GM12878 (cell line): ENCODE data around the gene POU2AF1. TPM values are rescaled to one million over a fixed set of nuclear protein-coding genes. Genes with fewer than 3 reads are reported as not detected.

Source experiments
- ATAC-seq: fragments of 200-7000 bp; cut with Tn5 transposase; 3 replicates; pipeline ENCODE4 v1.9.1; 2020; ENCODE audit warnings: mild to moderate bottlenecking, moderate library complexity
- BruUV-seq: library from RNA; stranded (reverse); fragments of 400-500 nt; replicated peaks from 2 replicates; lab custom pipeline; 2021; lab: Mats Ljungman, UMichigan
- CTCF ChIA-PET: fragments of 300-600 bp; sonication (Branson Sonifier 250); formaldehyde crosslinking; extraction: SDS; loops from one replicate; lab custom pipeline; 2021; ENCODE audit warnings: inconsistent platforms; lab: Yijun Ruan, JAX
- POLR2A ChIA-PET: fragments of 350-600 bp; formaldehyde crosslinking; extraction: SDS; loops from one replicate; lab custom pipeline; 2021; ENCODE audit warnings: inconsistent platforms; lab: Charles Lee
- RAD21 ChIA-PET: fragments of 300-600 bp; sonication (Branson Sonifier 250); formaldehyde crosslinking; loops from one replicate; lab custom pipeline; 2023; ENCODE audit warnings: antibody characterized with exemption; ENCODE audit not compliant: unreplicated experiment; lab: Charles Lee
- SMC1A ChIA-PET: fragments of 300-600 bp; sonication (Branson Sonifier 250); formaldehyde crosslinking; loops from one replicate; lab custom pipeline; 2023; ENCODE audit not compliant: unreplicated experiment, uncharacterized antibody; lab: Charles Lee
- DNase-seq: peaks from one replicate; pipeline ENCODE4 v3.0.0-alpha.2; 2011; ENCODE audit warnings: low read depth, low spot score
- FAIRE-seq: peaks from 3 replicates; lab custom pipeline; 2011; peaks lifted over from hg19 to GRCh38; lab: Jason Lieb, UNC
- H2AFZ ChIP-seq: 2 replicates; pipeline ENCODE4 v1.6.0; 2011; ENCODE audit warnings: low read depth, low read length, control low read depth; ENCODE audit not compliant: control insufficient read depth
- H3K27ac ChIP-seq: 2 replicates; pipeline ENCODE4 v1.5.1; 2011; ENCODE audit warnings: control low read depth; ENCODE audit not compliant: control insufficient read depth, insufficient read depth
- H3K27me3 ChIP-seq, 2 experiments: replicated peaks in 1 of 2; 2 replicates each; pipeline versions ENCODE4 v1.6.0 to v1.6.1; 2011; ENCODE audit warnings: low read length in 1 of 2; ENCODE audit not compliant: control insufficient read depth in 2 of 2, insufficient read depth in 2 of 2
- H3K36me3 ChIP-seq, 2 experiments: 2 replicates each; pipeline ENCODE4 v1.5.1; 2011; ENCODE audit warnings: low read length in 1 of 2; ENCODE audit not compliant: control insufficient read depth in 2 of 2, insufficient read depth in 2 of 2
- H3K4me1 ChIP-seq: 2 replicates; pipeline ENCODE4 v1.6.1; 2011; ENCODE audit warnings: mild to moderate bottlenecking, low read length, moderate library complexity, mixed read lengths; ENCODE audit not compliant: control insufficient read depth, insufficient read depth
- H3K4me2 ChIP-seq: 2 replicates; pipeline ENCODE4 v1.6.0; 2011; ENCODE audit warnings: control low read depth; ENCODE audit not compliant: control insufficient read depth, insufficient read depth
- H3K4me3 ChIP-seq: fragments of 200-600 bp; sonication (generic); 2 replicates; pipeline ENCODE4 v1.5.1; 2016
- H3K79me2 ChIP-seq: 2 replicates; pipeline ENCODE4 v1.6.0; 2011; ENCODE audit warnings: low read length; ENCODE audit not compliant: control insufficient read depth, insufficient read depth
- H3K9ac ChIP-seq: 2 replicates; pipeline ENCODE4 v1.8.0; 2011; ENCODE audit warnings: low read length, control low read depth, mixed read lengths; ENCODE audit not compliant: control insufficient read depth, insufficient read depth
- H3K9me3 ChIP-seq: replicated peaks from 3 replicates; pipeline ENCODE4 v1.5.1; 2011; ENCODE audit warnings: mild to moderate bottlenecking, low read length; ENCODE audit not compliant: control insufficient read depth, insufficient read depth
- H4K20me1 ChIP-seq: 2 replicates; pipeline ENCODE4 v1.6.0; 2011; ENCODE audit not compliant: control insufficient read depth, insufficient read depth
- BCL11A ChIP-seq: IDR thresholded peaks from 2 replicates; pipeline ENCODE4 v1.6.1; 2011; ENCODE audit warnings: low read depth, low read length
- BMI1 ChIP-seq: fragments of 450-650 bp; IDR thresholded peaks from 2 replicates; pipeline ENCODE4 v1.6.1; 2016; ENCODE audit warnings: mild to moderate bottlenecking, moderate library complexity, borderline replicate concordance
- GATAD2B ChIP-seq: fragments of 450-650 bp; conservative IDR thresholded peaks from 2 replicates; pipeline ENCODE4 v1.6.1; 2017; ENCODE audit warnings: low read depth, mild to moderate bottlenecking, moderate library complexity
- HSF1 ChIP-seq: fragments of 150-350 bp; IDR thresholded peaks from 2 replicates; pipeline ENCODE4 v1.6.1; 2014; ENCODE audit warnings: mild to moderate bottlenecking, low read depth, low read length
- KAT2A ChIP-seq: conservative IDR thresholded peaks from 2 replicates; pipeline ENCODE4 v1.6.1; 2011; ENCODE audit warnings: low read depth, low read length; ENCODE audit not compliant: control insufficient read depth
- LARP7 ChIP-seq: fragments of 450-650 bp; IDR thresholded peaks from 2 replicates; pipeline ENCODE4 v1.6.1; 2017; ENCODE audit warnings: mild to moderate bottlenecking
- NRF1 ChIP-seq: conservative IDR thresholded peaks from 2 replicates; pipeline ENCODE4 v1.6.1; 2011; ENCODE audit warnings: mild to moderate bottlenecking, low read depth, low read length, improper control_type of control experiment
- RAD51 ChIP-seq: fragments of 450-650 bp; IDR thresholded peaks from 2 replicates; pipeline ENCODE4 v1.6.1; 2016; ENCODE audit warnings: moderate library complexity, mild to moderate bottlenecking, inconsistent platforms
- WRNIP1 ChIP-seq: IDR thresholded peaks from 2 replicates; pipeline ENCODE4 v1.6.1; 2011; ENCODE audit warnings: low read depth, low read length, improper control_type of control experiment, borderline replicate concordance
- YY1 ChIP-seq: IDR thresholded peaks from 2 replicates; pipeline ENCODE4 v1.6.1; 2011; ENCODE audit warnings: low read depth, mild to moderate bottlenecking, low read length
- ZNF207 ChIP-seq: fragments of 450-650 bp; IDR thresholded peaks from 2 replicates; pipeline ENCODE4 v1.6.1; 2014; ENCODE audit warnings: antibody characterized with exemption, mild to moderate bottlenecking, borderline replicate concordance
- ZNF622 ChIP-seq: fragments of 450-650 bp; IDR thresholded peaks from 2 replicates; pipeline ENCODE4 v1.6.1; 2017; ENCODE audit warnings: mild to moderate bottlenecking, inconsistent platforms
- WGBS: methylation state at CpG from one replicate; pipeline ENCODE4 v1.1.6; 2016; ENCODE audit warnings: low lambda C conversion rate; ENCODE audit not compliant: insufficient replicate concordance, insufficient coverage; ENCODE audit errors: missing lambda C conversion rate; 5-methylcytosine and 5-hydroxymethylcytosine counted together
- in situ Hi-C: fragments of 300-500 bp; cut with MboI; formaldehyde crosslinking; loops from 9 replicates; pipeline ENCODE4 v1.14.3; 2018; ENCODE audit warnings: mixed read lengths
- intact Hi-C: fragments of 100-400 bp; cut with micrococcal nuclease; formaldehyde crosslinking; loops from one replicate; pipeline ENCODE4 v1.14.2; 2022; ENCODE audit not compliant: unreplicated experiment
- polyA plus RNA-seq, 11 experiments: library from polyadenylated mRNA; depleted of rRNA in 4 of 11; unstranded in 6 of 11; stranded (reverse) in 5 of 11; fragments of >200 nt; fragmentation: Nextera tagmentation in 4 of 11; fragmentation: Illumina TruSeq in 1 of 11; extraction: Ambion mirVana in 4 of 11; extraction: Trizol in 1 of 11; gene quantifications; 1 replicate in 1 of 11; 2 replicates in 10 of 11; pipeline versions ENCODE4 v1.2.1 to v1.2.3, GENCODE V29; 2011 to 2016; ENCODE audit warnings: inconsistent platforms in 2 of 11, missing spikeins in 2 of 11, low read depth in 1 of 11
- total RNA-seq, 4 experiments: library from RNA; depleted of rRNA in 3 of 4; stranded (reverse); fragments of >200 nt in 3 of 4; fragmentation: Illumina TruSeq in 1 of 4; extraction: Trizol in 1 of 4; gene quantifications; 2 replicates each; pipeline versions ENCODE4 v1.2.1 to v1.2.3, GENCODE V29; 2013 to 2021
- TF ChIP-seq, protein P1 (sequence below): fragments of 450-650 bp; conservative IDR thresholded peaks from 2 replicates; pipeline ENCODE4 v1.6.1; 2017; ENCODE audit warnings: mild to moderate bottlenecking, moderate library complexity
- TF ChIP-seq, protein P2 (sequence below): IDR thresholded peaks from 2 replicates; pipeline ENCODE4 v1.6.1; 2012; ENCODE audit warnings: low read depth, low read length, improper control_type of control experiment
- TF ChIP-seq, protein P3 (sequence below): fragments of 450-650 bp; formaldehyde crosslinking; IDR thresholded peaks from 2 replicates; pipeline ENCODE4 v1.5.0; 2022; ENCODE audit warnings: mild to moderate bottlenecking, missing genetic modification characterization

The POU2AF1 gene
- total and polyA plus RNA-seq, 10 of the 15 experiments (the other 5 are each of a cell fraction or from before 2014, with no cell fraction given) = 13.1 to 169 (median 75.5) TPM

- TF ChIP-seq, protein P1, sequence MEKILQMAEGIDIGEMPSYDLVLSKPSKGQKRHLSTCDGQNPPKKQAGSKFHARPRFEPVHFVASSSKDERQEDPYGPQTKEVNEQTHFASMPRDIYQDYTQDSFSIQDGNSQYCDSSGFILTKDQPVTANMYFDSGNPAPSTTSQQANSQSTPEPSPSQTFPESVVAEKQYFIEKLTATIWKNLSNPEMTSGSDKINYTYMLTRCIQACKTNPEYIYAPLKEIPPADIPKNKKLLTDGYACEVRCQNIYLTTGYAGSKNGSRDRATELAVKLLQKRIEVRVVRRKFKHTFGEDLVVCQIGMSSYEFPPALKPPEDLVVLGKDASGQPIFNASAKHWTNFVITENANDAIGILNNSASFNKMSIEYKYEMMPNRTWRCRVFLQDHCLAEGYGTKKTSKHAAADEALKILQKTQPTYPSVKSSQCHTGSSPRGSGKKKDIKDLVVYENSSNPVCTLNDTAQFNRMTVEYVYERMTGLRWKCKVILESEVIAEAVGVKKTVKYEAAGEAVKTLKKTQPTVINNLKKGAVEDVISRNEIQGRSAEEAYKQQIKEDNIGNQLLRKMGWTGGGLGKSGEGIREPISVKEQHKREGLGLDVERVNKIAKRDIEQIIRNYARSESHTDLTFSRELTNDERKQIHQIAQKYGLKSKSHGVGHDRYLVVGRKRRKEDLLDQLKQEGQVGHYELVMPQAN = no peak
- no peak for TF ChIP-seq GATAD2B
These were observed 16.7 kb upstream of the POU2AF1 start (continued) for GRCh38 chr11:111395749-111396148.

DNA sequence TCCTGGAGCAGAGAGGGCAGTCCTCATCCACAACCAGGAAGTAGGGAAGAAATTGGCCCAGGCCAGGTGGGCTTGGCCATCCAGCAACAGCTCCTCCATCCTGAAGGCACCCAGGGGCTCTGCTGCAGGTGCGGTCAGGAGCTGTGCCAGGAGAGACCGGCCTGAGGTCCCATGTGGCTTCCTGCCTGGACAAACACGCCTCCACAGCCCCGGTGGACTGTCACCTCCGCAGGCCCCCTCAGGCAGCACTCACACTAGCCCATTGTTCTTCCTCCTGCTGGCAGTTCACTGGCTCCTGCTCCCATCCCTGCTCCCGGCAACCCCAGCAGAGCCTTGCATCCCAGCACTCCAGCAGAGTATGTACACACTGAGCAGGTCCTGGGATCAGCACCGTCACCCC, 16.0 kb upstream of the POU2AF1 start:
- in situ Hi-C loops = no loop called here
- DNase-seq = no peak
- no TSS peak for BruUV-seq
- no peak for FAIRE-seq
- ChIA-PET CTCF (interaction anchor here (0.6 kb wide), 1 partner anchor 11 kb away, joined by 3 read pairs; no protein-coding TSS in a partner anchor), POLR2A (no interaction called here), RAD21 (no interaction called here), SMC1A (interaction anchor here (1.6 kb wide), 1 partner anchor 22 kb away, joined by 3 read pairs; no protein-coding TSS in a partner anchor)
- no peak for ATAC-seq
- Histone ChIP-seq H3K27me3 (no peaks in the 10 kb centered on the region), H3K9me3 (no peaks in the 10 kb centered on the region), H3K27ac (no peak overlapping the region), H3K9ac (no peak overlapping the region), H3K36me3 (no peaks in the 10 kb centered on the region), H3K4me2 (no peak overlapping the region), H4K20me1 (no peaks in the 10 kb centered on the region), H3K4me3 (no peak overlapping the region), H2AFZ (no peak overlapping the region), H3K79me2 (no peaks in the 10 kb centered on the region; the same call in 1 of the 2 replicates), H3K4me1 (peaks cover 50% of the 10 kb centered on the region)
- WGBS = 86% methylated on average over 7 of the region's 7 CpGs
- intact Hi-C loops = no loop called here
- TF ChIP-seq NRF1 (no peak), BMI1 (no peak), YY1 (no peak), KAT2A (no peak), WRNIP1 (no peak), ZNF207 (no peak), HSF1 (no peak), ZNF622 (no peak), LARP7 (no peak), BCL11A (no peak), RAD51 (no peak)
- TF ChIP-seq, protein P2, sequence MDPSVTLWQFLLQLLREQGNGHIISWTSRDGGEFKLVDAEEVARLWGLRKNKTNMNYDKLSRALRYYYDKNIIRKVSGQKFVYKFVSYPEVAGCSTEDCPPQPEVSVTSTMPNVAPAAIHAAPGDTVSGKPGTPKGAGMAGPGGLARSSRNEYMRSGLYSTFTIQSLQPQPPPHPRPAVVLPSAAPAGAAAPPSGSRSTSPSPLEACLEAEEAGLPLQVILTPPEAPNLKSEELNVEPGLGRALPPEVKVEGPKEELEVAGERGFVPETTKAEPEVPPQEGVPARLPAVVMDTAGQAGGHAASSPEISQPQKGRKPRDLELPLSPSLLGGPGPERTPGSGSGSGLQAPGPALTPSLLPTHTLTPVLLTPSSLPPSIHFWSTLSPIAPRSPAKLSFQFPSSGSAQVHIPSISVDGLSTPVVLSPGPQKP = no peak
- TF ChIP-seq, protein P3, sequence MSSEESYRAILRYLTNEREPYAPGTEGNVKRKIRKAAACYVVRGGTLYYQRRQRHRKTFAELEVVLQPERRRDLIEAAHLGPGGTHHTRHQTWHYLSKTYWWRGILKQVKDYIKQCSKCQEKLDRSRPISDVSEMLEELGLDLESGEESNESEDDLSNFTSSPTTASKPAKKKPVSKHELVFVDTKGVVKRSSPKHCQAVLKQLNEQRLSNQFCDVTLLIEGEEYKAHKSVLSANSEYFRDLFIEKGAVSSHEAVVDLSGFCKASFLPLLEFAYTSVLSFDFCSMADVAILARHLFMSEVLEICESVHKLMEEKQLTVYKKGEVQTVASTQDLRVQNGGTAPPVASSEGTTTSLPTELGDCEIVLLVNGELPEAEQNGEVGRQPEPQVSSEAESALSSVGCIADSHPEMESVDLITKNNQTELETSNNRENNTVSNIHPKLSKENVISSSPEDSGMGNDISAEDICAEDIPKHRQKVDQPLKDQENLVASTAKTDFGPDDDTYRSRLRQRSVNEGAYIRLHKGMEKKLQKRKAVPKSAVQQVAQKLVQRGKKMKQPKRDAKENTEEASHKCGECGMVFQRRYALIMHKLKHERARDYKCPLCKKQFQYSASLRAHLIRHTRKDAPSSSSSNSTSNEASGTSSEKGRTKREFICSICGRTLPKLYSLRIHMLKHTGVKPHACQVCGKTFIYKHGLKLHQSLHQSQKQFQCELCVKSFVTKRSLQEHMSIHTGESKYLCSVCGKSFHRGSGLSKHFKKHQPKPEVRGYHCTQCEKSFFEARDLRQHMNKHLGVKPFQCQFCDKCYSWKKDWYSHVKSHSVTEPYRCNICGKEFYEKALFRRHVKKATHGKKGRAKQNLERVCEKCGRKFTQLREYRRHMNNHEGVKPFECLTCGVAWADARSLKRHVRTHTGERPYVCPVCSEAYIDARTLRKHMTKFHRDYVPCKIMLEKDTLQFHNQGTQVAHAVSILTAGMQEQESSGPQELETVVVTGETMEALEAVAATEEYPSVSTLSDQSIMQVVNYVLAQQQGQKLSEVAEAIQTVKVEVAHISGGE (CRISPR knock-in tag) = no peak
